Brain microvascular endothelial cell (primary cell): ENCODE results near the gene KCNH6.

ENCODE experiments used
- DNase-seq: peaks from one replicate; pipeline ENCODE4 v3.0.0-alpha.2; 2020
- H3K27ac ChIP-seq: fragments of 250-450 bp; sonication (Bioruptor Pico); 2 replicates; pipeline ENCODE4 v1.5.1; 2020; ENCODE audit warnings: mild to moderate bottlenecking, moderate library complexity
- H3K27me3 ChIP-seq: fragments of 250-450 bp; sonication (Bioruptor Pico); replicated peaks from 2 replicates; pipeline ENCODE4 v1.5.1; 2020; ENCODE audit warnings: mild to moderate bottlenecking
- H3K36me3 ChIP-seq: fragments of 250-450 bp; sonication (Bioruptor Pico); replicated peaks from 2 replicates; pipeline ENCODE4 v1.5.1; 2020; ENCODE audit warnings: mild to moderate bottlenecking
- H3K4me3 ChIP-seq: 2 replicates; pipeline ENCODE4 v1.5.1; 2011; ENCODE audit warnings: low read depth, mild to moderate bottlenecking, control low read depth, low read length, moderate library complexity
- in situ Hi-C: cut with HindIII; loops from 2 replicates; pipeline ENCODE4 v1.10.0; 2017; ENCODE audit warnings: low sequenced_read_pairs, low pct_ligation_motif_present
- TF ChIP-seq, protein P1 (sequence below): IDR thresholded peaks from 2 replicates; pipeline ENCODE4 v1.5.1; 2011; ENCODE audit warnings: low read depth, mild to moderate bottlenecking, moderate library complexity, low read length, control low read depth, inconsistent platforms; ENCODE audit errors: missing control alignments

Gene KCNH6

DNA sequence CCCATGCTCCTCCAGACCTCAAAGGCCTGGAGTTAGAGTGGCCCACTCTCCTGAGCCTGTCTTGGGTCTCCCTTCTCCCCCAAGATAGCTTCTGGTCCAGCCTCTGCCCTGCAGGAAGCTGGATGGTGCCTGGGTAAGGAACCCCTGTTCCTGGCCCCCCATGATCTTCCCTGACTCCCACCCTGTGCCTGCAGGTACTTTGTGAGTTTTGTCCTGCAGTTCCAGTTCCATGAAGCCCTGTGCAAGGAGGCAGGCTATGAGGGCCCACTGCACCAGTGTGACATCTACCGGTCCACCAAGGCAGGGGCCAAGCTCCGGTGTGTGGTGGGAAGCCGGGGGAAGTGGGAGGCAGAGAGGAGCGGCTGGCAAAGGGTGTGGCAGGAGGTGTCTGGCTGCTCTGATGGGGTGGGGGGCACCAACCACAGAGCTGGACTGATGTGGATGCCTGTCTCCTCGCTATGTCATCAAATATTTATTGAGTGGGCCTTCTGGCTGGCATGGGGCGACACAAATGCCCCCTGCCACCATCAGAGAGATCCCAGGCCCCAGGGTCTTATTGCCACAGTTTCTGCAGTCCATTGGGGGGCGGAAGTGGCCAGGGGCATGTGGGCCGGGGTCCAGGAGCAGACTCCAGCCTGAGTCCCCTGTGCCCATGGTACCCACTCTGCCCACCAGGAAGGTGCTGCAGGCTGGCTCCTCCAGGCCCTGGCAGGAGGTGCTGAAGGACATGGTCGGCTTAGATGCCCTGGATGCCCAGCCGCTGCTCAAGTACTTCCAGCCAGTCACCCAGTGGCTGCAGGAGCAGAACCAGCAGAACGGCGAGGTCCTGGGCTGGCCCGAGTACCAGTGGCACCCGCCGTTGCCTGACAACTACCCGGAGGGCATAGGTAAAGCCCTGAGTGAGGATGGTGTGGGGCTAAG, 39.2 kb upstream of the KCNH6 start:
- Histone ChIP-seq H3K4me3 (no peak overlapping the region), H3K36me3 (no peaks in the 10 kb centered on the region), H3K27ac (no peak overlapping the region), H3K27me3 (no peaks in the 10 kb centered on the region)
- no peak for DNase-seq
- TF ChIP-seq, protein P1, sequence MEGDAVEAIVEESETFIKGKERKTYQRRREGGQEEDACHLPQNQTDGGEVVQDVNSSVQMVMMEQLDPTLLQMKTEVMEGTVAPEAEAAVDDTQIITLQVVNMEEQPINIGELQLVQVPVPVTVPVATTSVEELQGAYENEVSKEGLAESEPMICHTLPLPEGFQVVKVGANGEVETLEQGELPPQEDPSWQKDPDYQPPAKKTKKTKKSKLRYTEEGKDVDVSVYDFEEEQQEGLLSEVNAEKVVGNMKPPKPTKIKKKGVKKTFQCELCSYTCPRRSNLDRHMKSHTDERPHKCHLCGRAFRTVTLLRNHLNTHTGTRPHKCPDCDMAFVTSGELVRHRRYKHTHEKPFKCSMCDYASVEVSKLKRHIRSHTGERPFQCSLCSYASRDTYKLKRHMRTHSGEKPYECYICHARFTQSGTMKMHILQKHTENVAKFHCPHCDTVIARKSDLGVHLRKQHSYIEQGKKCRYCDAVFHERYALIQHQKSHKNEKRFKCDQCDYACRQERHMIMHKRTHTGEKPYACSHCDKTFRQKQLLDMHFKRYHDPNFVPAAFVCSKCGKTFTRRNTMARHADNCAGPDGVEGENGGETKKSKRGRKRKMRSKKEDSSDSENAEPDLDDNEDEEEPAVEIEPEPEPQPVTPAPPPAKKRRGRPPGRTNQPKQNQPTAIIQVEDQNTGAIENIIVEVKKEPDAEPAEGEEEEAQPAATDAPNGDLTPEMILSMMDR: no peak
- in situ Hi-C loops: no loop called here

DNA sequence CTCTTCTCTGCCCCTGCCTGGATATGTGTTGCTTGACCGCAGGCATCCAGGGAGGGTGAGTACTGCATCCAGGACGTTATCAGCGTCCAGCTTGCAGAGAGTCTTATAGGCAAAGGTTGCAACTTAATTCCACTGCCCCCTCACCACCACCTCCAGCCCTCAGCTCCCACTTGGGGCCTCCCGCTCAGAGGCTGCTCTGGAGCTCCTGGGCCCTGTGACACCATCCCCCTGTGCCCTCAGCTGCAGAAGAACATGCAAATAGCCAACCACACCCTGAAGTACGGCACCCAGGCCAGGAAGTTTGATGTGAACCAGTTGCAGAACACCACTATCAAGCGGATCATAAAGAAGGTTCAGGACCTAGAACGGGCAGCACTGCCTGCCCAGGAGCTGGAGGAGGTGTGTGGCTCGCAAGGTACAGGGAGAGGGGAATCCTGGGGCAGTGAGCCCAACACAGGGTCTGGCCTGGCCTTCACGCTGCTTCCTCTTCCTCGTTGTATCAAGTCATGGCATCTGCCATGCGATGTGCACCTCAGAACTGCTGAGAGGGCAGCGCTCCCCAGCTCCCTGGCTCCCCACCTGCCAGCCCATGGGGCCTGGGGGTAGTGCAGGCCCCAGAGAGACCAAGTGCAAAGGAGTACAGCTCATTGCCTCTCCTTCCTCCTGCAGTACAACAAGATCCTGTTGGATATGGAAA, 36.7 kb upstream of the KCNH6 start:
- H3K36me3 ChIP-seq: no peaks in the 10 kb centered on the region
- TF ChIP-seq, protein P1: no peak
- in situ Hi-C loops: no loop called here
- H3K27me3 ChIP-seq: peaks cover 8% of the 10 kb centered on the region
- H3K4me3 ChIP-seq: no peak overlapping the region
- DNase-seq: no peak
- no peak overlapping the region for H3K27ac ChIP-seq

DNA sequence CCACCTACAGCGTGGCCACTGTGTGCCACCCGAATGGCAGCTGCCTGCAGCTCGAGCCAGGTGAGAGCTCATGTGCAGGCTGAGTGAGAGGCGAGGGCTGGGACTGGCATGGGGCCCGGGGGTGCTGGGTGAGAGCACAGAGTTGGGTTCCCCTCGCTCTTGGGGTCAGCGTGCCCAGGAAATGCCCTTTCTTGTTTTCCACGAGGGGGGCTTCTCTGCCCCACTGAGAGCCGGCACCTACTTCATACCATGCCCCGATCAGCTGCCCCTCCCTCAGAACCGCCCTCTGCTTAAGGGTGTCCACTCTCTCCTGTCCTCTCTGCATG, 36.2 kb upstream of the KCNH6 start:
- Histone ChIP-seq H3K36me3 (no peaks in the 10 kb centered on the region), H3K27me3 (peaks cover 12% of the 10 kb centered on the region), H3K4me3 (no peak overlapping the region), H3K27ac (no peak overlapping the region)
- no peak for DNase-seq
- TF ChIP-seq, protein P1: no peak
- in situ Hi-C loops: no loop called here

DNA sequence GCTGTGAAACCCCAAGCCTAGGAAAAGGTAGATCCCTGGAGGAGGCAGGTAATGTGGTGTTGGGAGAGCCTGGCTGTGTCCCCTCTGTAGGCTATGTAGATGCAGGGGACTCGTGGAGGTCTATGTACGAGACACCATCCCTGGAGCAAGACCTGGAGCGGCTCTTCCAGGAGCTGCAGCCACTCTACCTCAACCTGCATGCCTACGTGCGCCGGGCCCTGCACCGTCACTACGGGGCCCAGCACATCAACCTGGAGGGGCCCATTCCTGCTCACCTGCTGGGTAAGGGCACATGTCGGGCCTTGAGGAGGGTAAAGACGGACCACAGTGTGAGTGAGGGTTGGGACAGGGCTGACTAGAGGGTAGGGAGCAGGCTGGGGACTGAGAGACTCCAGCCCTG, 34.3 kb upstream of the KCNH6 start:
- Histone ChIP-seq H3K36me3 (no peaks in the 10 kb centered on the region), H3K27me3 (peaks cover 14% of the 10 kb centered on the region), H3K4me3 (no peak overlapping the region), H3K27ac (no peak overlapping the region)
- in situ Hi-C loops: no loop called here
- DNase-seq: no peak
- TF ChIP-seq, protein P1: no peak

DNA sequence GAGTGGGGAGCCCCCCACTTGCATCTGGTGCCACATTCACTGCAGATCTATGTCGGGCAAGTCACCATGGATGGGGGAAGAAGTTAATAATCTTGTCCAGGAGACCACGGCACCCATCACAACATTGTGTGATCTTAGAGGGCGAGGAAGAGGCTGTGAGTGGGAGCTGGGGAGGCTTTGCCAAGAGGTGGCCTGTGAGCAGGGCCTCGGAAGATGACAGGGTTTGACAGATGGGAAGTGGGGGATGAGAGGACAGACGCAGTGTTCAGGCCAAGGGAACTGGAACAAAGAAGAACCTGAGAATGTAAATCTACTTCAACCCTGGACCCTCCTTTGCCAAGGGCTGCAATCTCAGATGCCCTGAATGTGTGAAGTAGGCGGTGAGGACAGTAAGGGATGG, 33.9 kb upstream of the KCNH6 start:
- Histone ChIP-seq H3K27me3 (peaks cover 14% of the 10 kb centered on the region), H3K4me3 (no peak overlapping the region), H3K36me3 (no peaks in the 10 kb centered on the region), H3K27ac (no peak overlapping the region)
- in situ Hi-C loops: no loop called here
- TF ChIP-seq, protein P1: no peak
- DNase-seq: no peak
